Epithelial cell of esophagus (primary cell): ENCODE results near the gene CD164L2.
"Not testable (repeated sequence)": the region's sequence is repeated elsewhere in the genome, so short reads cannot be mapped to it uniquely, and the experiment has no call there.

ENCODE experiments used
- DNase-seq: peaks from one replicate; pipeline ENCODE4 v3.0.0; 2010; ENCODE audit warnings: low read depth
- H3K4me3 ChIP-seq: 2 replicates; pipeline ENCODE4 v1.5.1; 2011; ENCODE audit warnings: mild to moderate bottlenecking, low read length, control low read depth
- TF ChIP-seq, protein P1 (sequence below): IDR thresholded peaks from 2 replicates; pipeline ENCODE4 v1.5.1; 2011; ENCODE audit warnings: low read depth, mild to moderate bottlenecking, low read length, control low read depth, inconsistent platforms; ENCODE audit not compliant: insufficient read depth; ENCODE audit errors: missing control alignments

The CD164L2 gene

DNA sequence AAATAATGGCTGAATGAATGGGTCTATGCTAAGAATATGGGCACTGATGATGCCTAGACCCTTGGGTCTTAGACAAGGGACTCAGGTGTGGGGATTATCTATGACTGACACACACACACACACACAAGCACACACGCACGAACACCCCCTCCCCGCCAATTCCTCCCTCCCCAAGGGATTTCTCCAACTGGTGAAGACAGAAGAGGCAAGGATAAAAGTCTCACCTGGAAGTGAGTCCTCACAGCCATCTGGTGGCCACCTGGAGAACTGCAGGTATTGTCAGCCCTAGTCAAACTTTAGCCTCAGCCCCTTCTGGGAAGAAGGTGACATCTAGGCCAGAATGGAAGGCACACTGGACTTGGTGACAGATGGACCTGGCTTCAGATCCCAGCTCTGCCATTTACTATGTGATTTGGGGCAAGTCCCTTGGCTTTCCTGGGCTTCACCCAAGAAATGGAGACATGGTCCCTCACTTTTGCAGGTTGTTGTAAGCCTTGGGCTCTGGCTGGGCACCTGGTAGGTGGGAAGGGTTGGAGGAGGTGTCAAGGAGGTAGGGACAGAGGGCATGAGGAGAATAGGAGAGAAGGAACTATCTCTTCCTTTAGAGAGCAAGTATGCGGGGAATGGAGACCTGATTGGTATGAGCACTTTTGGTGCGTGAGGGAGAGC lies 5.3 kb upstream of the CD164L2 start:
- no peak overlapping the region for H3K4me3 ChIP-seq
- TF ChIP-seq, protein P1, sequence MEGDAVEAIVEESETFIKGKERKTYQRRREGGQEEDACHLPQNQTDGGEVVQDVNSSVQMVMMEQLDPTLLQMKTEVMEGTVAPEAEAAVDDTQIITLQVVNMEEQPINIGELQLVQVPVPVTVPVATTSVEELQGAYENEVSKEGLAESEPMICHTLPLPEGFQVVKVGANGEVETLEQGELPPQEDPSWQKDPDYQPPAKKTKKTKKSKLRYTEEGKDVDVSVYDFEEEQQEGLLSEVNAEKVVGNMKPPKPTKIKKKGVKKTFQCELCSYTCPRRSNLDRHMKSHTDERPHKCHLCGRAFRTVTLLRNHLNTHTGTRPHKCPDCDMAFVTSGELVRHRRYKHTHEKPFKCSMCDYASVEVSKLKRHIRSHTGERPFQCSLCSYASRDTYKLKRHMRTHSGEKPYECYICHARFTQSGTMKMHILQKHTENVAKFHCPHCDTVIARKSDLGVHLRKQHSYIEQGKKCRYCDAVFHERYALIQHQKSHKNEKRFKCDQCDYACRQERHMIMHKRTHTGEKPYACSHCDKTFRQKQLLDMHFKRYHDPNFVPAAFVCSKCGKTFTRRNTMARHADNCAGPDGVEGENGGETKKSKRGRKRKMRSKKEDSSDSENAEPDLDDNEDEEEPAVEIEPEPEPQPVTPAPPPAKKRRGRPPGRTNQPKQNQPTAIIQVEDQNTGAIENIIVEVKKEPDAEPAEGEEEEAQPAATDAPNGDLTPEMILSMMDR, result peak; percentile 98
- peak; percentile 73 for DNase-seq

DNA sequence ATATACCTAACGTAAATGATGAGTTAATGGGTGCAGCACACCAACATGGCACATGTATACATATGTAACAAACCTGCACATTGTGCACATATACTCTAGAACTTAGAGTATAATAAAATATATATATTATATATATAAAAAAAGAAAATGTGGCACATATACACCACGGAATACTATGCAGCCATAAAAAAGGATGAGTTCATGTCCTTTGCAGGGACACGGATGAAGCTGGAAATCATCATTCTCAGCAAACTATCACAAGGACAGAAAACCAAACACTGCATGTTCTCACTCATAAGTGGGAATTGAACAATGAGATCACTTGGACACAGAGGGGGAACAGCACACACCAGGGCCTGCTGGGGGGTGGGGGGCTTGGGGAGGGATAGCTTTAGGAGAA lies 1.7 kb upstream of the CD164L2 start:
- not testable (repeated sequence) for H3K4me3 ChIP-seq, DNase-seq

DNA sequence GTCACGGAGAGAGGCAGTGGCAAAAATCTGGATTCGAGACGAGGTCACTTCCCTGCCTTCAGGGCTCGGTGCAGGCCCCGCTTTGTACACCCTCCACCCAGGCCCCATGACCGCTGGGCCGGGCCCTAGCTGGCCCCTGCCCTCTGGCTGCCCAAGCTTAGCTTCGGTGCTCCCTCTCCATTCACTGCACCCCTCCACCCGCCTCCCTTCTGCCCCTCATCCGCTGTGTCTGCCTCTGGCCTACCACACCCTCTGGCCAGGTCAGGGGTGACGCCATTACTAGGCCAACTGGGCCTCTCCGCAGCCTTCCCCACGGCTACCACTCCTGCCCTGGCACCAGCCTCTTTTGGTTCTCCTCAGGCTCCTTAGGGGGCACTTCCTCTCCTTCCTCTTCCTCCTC lies 528 bp upstream of the CD164L2 start:
- no peak for DNase-seq
- TF ChIP-seq, protein P1, result no peak
- H3K4me3 ChIP-seq, result no peak overlapping the region

DNA sequence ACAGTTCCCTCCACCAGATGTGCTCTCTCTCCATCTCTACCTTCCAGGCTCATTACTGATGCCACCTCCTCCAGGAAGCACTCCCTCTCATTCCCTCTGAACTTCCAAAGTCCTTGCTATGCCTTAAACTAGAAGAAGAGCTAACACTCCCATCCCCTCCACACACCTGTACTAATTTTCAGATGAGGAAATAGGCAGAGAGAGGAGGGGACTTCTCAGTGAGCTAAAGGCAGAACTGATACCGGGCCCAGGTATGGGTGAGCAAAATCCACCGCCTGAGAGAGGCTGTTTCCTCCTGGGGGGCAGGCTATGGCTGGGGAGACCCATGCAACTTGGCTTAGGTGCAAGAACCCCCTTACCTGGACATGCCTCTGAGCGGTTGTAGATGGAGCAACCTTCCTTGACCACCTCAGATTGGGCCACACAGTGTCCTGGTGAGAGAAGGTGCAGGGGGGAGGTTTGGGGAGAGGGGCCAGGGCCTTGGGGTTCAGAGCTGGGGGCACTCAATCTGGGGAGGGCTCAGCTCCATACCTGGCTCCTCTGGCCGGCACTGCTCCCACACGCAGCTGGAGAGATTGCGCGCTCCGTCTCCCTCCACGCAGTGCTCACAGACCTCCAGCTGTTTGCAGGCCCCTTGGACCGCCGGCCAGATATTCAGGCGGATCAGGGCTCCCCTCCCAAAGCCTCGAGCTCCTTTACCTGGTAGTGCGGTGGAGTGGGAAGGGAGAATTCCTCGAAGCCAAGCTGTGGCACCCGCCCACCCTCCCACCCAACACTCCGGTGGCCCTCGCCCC lies 967 bp downstream of the CD164L2 start:
- no peak for DNase-seq
- H3K4me3 ChIP-seq, result peak overlapping the region; percentile 61
- TF ChIP-seq, protein P1, result no peak

DNA sequence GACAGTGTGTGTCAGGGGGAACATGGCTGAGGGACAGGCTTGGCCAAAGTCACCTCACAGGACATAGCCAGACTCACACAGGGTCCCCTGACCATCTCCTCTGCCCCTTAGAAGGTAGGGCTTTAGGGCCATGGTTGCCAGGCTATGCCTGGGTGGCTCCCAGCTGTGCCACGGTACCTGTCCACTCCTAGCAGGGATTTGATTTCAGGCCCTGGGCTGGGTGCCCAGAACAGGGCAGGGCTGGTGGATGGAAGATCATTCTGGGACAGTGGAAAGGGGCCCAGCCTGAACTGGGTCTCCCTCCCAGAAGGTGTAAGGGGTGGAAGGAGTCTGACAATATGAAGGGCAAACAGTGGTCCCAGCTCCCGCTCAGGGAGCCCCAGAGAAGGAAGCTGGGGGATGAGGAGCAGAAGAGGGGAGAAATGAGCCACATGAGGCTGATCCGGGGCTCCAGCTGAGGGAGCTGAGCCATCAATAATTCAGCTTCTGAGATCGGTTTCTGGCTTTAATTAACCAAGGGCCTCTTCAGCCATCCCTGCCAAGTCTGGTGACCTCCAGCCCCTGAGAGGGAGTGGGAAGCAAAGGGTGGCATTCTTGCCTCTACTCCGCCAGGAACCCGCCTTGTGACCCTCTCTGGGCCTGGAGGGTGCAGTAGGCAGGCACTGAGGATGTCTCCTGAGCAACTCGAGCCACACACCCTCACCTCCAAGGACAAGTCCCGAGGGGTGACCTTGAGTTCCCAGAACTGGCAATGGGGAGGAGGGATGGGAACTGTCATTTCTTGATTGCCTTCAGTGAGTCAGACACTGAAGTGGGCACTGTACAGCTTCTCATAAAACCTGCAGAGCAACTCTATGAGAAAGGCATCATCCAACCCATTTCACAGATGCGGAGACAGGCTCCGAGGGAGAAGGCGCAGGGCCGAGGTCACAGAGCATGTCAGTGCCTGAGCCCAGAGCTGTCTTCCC lies 2.1 kb downstream of the CD164L2 start:
- no peak for DNase-seq
- no peak overlapping the region for H3K4me3 ChIP-seq
- TF ChIP-seq, protein P1, result no peak

DNA sequence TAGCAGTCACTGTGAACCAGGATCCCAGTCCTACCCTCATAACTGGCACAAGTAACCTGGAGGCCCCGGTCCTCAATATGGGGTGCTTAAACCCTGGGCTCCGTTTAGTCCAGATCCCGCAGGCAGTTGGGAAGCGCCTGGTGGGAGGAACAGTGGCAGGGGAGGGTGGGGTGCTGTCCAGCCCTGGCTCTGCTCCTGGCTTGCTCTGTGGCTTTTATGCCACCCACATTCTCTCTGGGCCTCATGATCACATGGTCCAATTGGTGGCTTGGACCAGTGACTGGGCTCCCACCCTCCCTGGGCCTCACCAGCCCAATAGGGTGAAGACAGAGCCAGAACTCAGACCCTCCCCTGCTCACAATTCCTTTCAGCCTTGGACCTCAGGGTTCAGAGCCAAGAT lies 2.9 kb downstream of the CD164L2 start:
- H3K4me3 ChIP-seq, result no peak overlapping the region
- no peak for DNase-seq
- TF ChIP-seq, protein P1, result no peak

DNA sequence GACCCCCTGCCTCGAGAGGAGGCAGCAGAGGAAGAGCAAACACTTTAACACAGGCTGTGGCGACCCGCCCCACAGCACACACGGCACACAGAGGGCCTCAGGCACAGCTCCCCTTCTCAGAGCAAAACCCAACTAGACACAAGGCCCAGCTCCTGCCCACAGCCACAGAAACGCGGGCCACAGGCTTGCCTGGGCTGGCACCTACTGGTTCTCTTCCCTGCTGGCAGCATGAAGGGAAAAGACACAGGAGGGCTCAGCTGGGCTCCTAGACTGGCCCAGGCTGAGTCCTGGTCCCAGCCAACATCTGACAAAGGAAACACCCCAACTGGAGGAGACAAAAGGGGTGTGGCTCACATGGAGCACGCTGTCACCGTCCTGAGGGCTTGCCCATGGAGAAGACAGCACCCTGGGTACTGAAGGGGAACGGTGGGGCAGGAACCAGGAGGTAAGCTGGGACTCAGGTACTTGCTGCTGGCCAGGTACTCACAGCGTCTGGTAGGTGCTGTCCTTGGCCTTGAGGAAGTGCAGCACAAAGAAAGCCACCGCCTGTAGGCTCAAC lies 3.5 kb downstream of the CD164L2 start:
- no peak overlapping the region for H3K4me3 ChIP-seq
- peak; percentile 38 for DNase-seq
- TF ChIP-seq, protein P1, result peak; percentile 29
